Osteocyte (in vitro differentiated cells): ENCODE data around the gene DHCR7. TPM values are rescaled to one million over a fixed set of nuclear protein-coding genes. Genes with fewer than 3 reads are reported as not detected.

Experiments used
- DNase-seq: peaks from one replicate; pipeline ENCODE4 v3.0.0; 2021; ENCODE audit warnings: mixed read lengths; ENCODE audit not compliant: unreplicated experiment; ENCODE audit errors: extremely low spot score
- H3K27ac Mint-ChIP-seq: one replicate; pipeline ENCODE4 v1.8.0; 2021; ENCODE audit warnings: mild to moderate bottlenecking, mixed read lengths; ENCODE audit not compliant: unreplicated experiment
- H3K27me3 Mint-ChIP-seq: one replicate; pipeline ENCODE4 v1.8.0; 2021; ENCODE audit warnings: mixed read lengths; ENCODE audit not compliant: unreplicated experiment
- H3K36me3 Mint-ChIP-seq: one replicate; pipeline ENCODE4 v1.8.0; 2021; ENCODE audit warnings: mixed read lengths; ENCODE audit not compliant: unreplicated experiment
- H3K4me1 Mint-ChIP-seq: one replicate; pipeline ENCODE4 v1.8.0; 2021; ENCODE audit warnings: mixed read lengths; ENCODE audit not compliant: unreplicated experiment
- H3K4me3 Mint-ChIP-seq: one replicate; pipeline ENCODE4 v1.8.0; 2021; ENCODE audit warnings: mild to moderate bottlenecking, moderate library complexity, mixed read lengths; ENCODE audit not compliant: unreplicated experiment
- H3K9me3 Mint-ChIP-seq: one replicate; pipeline ENCODE4 v1.8.0; 2021; ENCODE audit warnings: mixed read lengths; ENCODE audit not compliant: unreplicated experiment
- total RNA-seq: library from RNA; stranded (reverse); gene quantifications from 2 replicates; pipeline ENCODE4 v1.2.1, GENCODE V29; 2021
- TF ChIP-seq, protein P1 (sequence below): fragments of 200-600 bp; sonication (generic); IDR thresholded peaks from 2 replicates; pipeline ENCODE4 v1.5.0; 2021; ENCODE audit warnings: antibody characterized with exemption, mild to moderate bottlenecking, moderate library complexity

Gene DHCR7
- total RNA-seq, 1 donor from 2014 or later = 30.2 TPM

DNA sequence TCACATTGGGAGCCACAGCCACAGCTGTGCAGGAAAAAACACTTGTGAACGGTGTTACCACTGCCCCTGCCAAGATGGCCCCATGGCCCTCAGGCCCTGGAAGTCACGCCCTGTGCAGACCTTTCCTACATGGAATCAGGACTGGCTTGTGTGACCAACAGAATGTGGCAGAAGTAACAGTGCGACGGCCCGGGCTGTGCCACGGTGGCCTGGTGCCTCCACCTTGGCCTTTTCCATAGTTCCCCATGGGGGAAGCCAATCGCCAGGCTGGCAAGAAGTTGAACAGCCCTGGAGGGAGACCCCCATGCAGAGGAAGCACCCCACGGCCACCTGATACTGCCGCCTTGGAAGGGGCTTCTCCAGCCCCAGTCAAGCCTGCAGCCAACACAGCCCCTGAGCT is 48.0 kb downstream of the DHCR7 start:
- peaks cover 9% of the 10 kb centered on the region for H3K9me3 Mint-ChIP-seq
- H3K36me3 Mint-ChIP-seq = no peaks in the 10 kb centered on the region
- no peaks in the 10 kb centered on the region for H3K4me1 Mint-ChIP-seq
- DNase-seq = no peak
- TF ChIP-seq, protein P1, sequence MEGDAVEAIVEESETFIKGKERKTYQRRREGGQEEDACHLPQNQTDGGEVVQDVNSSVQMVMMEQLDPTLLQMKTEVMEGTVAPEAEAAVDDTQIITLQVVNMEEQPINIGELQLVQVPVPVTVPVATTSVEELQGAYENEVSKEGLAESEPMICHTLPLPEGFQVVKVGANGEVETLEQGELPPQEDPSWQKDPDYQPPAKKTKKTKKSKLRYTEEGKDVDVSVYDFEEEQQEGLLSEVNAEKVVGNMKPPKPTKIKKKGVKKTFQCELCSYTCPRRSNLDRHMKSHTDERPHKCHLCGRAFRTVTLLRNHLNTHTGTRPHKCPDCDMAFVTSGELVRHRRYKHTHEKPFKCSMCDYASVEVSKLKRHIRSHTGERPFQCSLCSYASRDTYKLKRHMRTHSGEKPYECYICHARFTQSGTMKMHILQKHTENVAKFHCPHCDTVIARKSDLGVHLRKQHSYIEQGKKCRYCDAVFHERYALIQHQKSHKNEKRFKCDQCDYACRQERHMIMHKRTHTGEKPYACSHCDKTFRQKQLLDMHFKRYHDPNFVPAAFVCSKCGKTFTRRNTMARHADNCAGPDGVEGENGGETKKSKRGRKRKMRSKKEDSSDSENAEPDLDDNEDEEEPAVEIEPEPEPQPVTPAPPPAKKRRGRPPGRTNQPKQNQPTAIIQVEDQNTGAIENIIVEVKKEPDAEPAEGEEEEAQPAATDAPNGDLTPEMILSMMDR = no peak
- H3K27me3 Mint-ChIP-seq = no peaks in the 10 kb centered on the region
- H3K27ac Mint-ChIP-seq = no peak overlapping the region
- no peak overlapping the region for H3K4me3 Mint-ChIP-seq

DNA sequence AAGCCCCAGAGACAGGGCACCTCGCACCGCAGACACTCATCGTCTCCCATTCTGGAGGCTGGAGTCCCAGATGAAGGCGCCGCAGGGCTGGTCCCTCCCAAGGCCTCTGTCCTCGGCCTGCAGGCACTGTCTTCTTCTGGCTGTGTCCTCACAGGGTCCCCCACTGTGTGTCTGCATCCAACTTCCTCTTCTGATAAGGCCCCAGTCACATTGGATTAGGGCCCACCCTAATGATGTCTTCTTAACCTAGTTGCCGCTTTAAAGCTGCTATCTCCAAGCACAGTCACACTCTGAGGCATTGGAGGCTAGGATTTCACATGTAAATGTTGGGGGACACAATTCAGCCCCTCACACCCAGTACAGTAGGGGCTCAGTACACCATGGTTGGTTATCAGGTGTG is 48.9 kb downstream of the DHCR7 start:
- H3K27ac Mint-ChIP-seq = no peak overlapping the region

DNA sequence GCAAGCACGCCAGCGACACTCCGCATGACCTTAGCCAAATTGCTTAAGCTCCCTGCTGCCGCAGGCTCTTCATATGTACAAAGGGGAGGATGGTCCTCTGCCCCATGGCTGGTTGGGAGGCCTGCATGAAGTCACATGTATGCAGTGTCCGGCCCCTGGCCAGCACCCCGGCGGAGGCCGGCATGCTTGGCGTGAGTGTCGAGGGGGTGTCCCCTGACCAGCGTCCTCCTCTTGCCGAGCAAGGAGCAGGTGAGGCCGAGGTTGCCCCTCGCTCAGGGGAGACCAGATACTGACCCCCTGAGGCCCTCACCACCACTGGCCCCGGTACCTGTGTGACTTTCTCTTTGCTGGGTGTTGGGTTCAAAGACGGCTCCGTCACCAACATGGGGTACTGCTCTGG is 50.2 kb downstream of the DHCR7 start:
- Mint-ChIP-seq H3K4me3 (no peak overlapping the region), H3K4me1 (no peaks in the 10 kb centered on the region), H3K36me3 (no peaks in the 10 kb centered on the region), H3K27me3 (peaks cover 4% of the 10 kb centered on the region), H3K9me3 (peaks cover 3% of the 10 kb centered on the region), H3K27ac (no peak overlapping the region)
- TF ChIP-seq, protein P1 = no peak
- DNase-seq = no peak

More for the DNA sequence above, 48.9 kb downstream of the DHCR7 start:
- Mint-ChIP-seq H3K36me3 (no peaks in the 10 kb centered on the region), H3K9me3 (peaks cover 9% of the 10 kb centered on the region), H3K27me3 (no peaks in the 10 kb centered on the region), H3K4me1 (no peaks in the 10 kb centered on the region), H3K4me3 (no peak overlapping the region)
- DNase-seq = no peak
- TF ChIP-seq, protein P1 = no peak

DNA sequence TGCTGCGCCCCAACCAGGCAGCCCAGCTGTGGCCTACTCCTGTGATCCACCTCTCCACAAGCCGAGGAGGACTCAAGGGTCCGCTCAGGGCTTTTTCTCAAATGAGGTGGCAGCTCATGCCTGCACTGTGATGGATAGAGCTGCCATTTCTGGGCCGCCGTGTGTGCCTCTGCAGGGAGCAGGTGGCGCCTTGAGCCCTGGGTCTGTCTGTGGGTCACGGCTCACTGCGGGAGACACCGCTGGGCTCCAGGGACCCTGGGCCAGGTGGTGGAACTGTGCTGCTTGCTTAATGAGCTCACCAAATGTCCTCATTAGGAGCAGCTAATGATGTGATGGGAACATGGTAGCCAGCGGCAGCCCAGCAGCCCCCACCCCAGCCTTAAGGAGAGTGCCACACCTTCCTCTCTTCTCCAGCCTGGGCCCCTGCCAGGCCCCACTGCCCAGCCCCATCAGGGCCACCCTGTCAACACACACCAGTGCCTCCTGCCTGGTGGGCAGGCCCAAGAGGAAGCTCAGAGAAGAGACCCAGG is 50.8 kb downstream of the DHCR7 start:
- H3K27me3 Mint-ChIP-seq = peaks cover 6% of the 10 kb centered on the region
- H3K4me3 Mint-ChIP-seq = no peak overlapping the region
- no peak for DNase-seq
- no peaks in the 10 kb centered on the region for H3K36me3 Mint-ChIP-seq
- TF ChIP-seq, protein P1 = no peak
- H3K4me1 Mint-ChIP-seq = no peaks in the 10 kb centered on the region
- H3K27ac Mint-ChIP-seq = no peak overlapping the region
- peaks cover 3% of the 10 kb centered on the region for H3K9me3 Mint-ChIP-seq

DNA sequence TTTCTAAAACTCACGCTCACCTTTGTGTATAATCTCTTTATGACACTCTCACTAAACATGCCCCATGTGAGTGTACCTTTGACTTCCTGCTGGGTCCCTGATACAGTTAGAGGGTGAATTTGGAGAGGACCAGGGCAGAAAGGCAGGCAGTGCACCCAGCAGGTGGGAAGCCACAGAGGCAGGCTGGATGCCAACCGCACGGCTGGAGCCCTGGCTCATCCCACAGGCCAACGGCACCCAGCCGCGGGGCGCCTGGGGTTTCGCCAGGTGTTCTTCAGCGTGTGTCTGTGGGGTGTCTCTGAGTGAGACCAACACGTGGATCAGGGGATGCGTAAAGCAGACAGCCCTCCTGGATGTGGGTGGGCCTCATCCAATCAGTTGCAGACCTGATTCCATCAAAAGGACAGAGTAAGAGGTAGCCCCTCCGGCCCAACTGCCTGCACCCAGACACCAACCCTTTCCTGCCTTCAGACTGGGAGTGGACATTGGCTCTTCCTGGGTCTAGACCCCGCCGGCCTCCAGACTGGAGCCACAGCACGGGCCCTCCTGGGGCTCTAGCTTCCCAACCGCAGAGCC is 51.6 kb downstream of the DHCR7 start:
- Mint-ChIP-seq H3K36me3 (no peaks in the 10 kb centered on the region), H3K4me3 (no peak overlapping the region), H3K27me3 (peaks cover 11% of the 10 kb centered on the region), H3K9me3 (no peaks in the 10 kb centered on the region), H3K27ac (no peak overlapping the region), H3K4me1 (no peaks in the 10 kb centered on the region)
- TF ChIP-seq, protein P1 = no peak
- DNase-seq = no peak
